IPS-18c (cell line): ENCODE data around the gene C1orf74.

Experiments
- H3K4me3 ChIP-seq: 2 replicates; pipeline ENCODE4 v1.7.0; 2013; ENCODE audit warnings: low read depth, mild to moderate bottlenecking, low read length, moderate library complexity; ENCODE audit not compliant: insufficient read depth
- H3K9me3 ChIP-seq: one replicate; pipeline ENCODE4 v1.6.1; 2013; ENCODE audit warnings: mild to moderate bottlenecking, low read length, moderate library complexity; ENCODE audit not compliant: control insufficient read depth, insufficient read depth

The C1orf74 gene

GRCh38 chr1:209785592-209785991, 1.2 kb upstream of the C1orf74 start:
- Histone ChIP-seq H3K9me3 (no peaks in the 10 kb centered on the region), H3K4me3 (no peak overlapping the region)

- Histone ChIP-seq H3K4me3 (0 out of 2 replicates have a peak overlapping the region, but pooled peaks have one; percentile 77), H3K9me3 (no peaks in the 10 kb centered on the region)
These were observed 973 bp downstream of the C1orf74 start for GRCh38 chr1:209783386-209783785.

GRCh38 chr1:209780268-209780667, 4.1 kb downstream of the C1orf74 start:
- Histone ChIP-seq H3K9me3 (no peaks in the 10 kb centered on the region), H3K4me3 (no peak overlapping the region)

- no peaks in the 10 kb centered on the region for H3K9me3 ChIP-seq
- no peak overlapping the region for H3K4me3 ChIP-seq
These were observed 6.3 kb downstream of the C1orf74 start for GRCh38 chr1:209778102-209778501.

- no peak overlapping the region for H3K4me3 ChIP-seq
These were observed 6.8 kb downstream of the C1orf74 start for GRCh38 chr1:209777587-209777986.

GRCh38 chr1:209775678-209776077, 8.7 kb downstream of the C1orf74 start:
- Histone ChIP-seq H3K9me3 (no peaks in the 10 kb centered on the region), H3K4me3 (no peak overlapping the region)

More at GRCh38 chr1:209777587-209777986, 6.8 kb downstream of the C1orf74 start:
- no peaks in the 10 kb centered on the region for H3K9me3 ChIP-seq

- Histone ChIP-seq H3K9me3 (no peaks in the 10 kb centered on the region), H3K4me3 (no peak overlapping the region)
These were observed 9.8 kb downstream of the C1orf74 start for GRCh38 chr1:209774592-209774991.

- Histone ChIP-seq H3K4me3 (no peak overlapping the region), H3K9me3 (no peaks in the 10 kb centered on the region)
These were observed 12.2 kb downstream of the C1orf74 start for GRCh38 chr1:209772126-209772525.

- no peak overlapping the region; the same call in 1 of the 2 replicates for H3K4me3 ChIP-seq
- H3K9me3 ChIP-seq, result no peaks in the 10 kb centered on the region
These were observed 13.5 kb downstream of the C1orf74 start for GRCh38 chr1:209770636-209771415.

- Histone ChIP-seq H3K4me3 (no peak overlapping the region), H3K9me3 (no peaks in the 10 kb centered on the region)
These were observed 14.4 kb downstream of the C1orf74 start for GRCh38 chr1:209769971-209770370.

GRCh38 chr1:209769171-209769904, 15.0 kb downstream of the C1orf74 start:
- no peaks in the 10 kb centered on the region for H3K9me3 ChIP-seq
- H3K4me3 ChIP-seq, result no peak overlapping the region

GRCh38 chr1:209768354-209768774, 16.0 kb downstream of the C1orf74 start:
- no peaks in the 10 kb centered on the region for H3K9me3 ChIP-seq
- H3K4me3 ChIP-seq, result no peak overlapping the region

- Histone ChIP-seq H3K9me3 (no peaks in the 10 kb centered on the region), H3K4me3 (no peak overlapping the region)
These were observed 16.7 kb downstream of the C1orf74 start for GRCh38 chr1:209767706-209768105.

GRCh38 chr1:209767096-209767495, 17.3 kb downstream of the C1orf74 start:
- H3K4me3 ChIP-seq, result no peak overlapping the region
- no peaks in the 10 kb centered on the region for H3K9me3 ChIP-seq

- H3K4me3 ChIP-seq, result no peak overlapping the region
These were observed 18.3 kb downstream of the C1orf74 start for GRCh38 chr1:209766051-209766450.

GRCh38 chr1:209761011-209761635, 23.2 kb downstream of the C1orf74 start:
- H3K9me3 ChIP-seq, result no peaks in the 10 kb centered on the region
- H3K4me3 ChIP-seq, result no peak overlapping the region

More at GRCh38 chr1:209766051-209766450, 18.3 kb downstream of the C1orf74 start:
- H3K9me3 ChIP-seq, result no peaks in the 10 kb centered on the region

- Histone ChIP-seq H3K4me3 (no peak overlapping the region), H3K9me3 (no peaks in the 10 kb centered on the region)
These were observed 24.5 kb downstream of the C1orf74 start for GRCh38 chr1:209759829-209760359.
